K562 (cell line): Measurements from ENCODE around the gene ZNF276. TPM values are rescaled to one million over a fixed set of nuclear protein-coding genes. Genes with fewer than 3 reads are reported as not detected.

Experiments used
- ATAC-seq: fragments of 200-7000 bp; cut with Tn5 transposase; 3 replicates; pipeline ENCODE4 v1.9.1; 2020; ENCODE audit warnings: moderate library complexity
- BruUV-seq: library from RNA; stranded (reverse); fragments of 400-500 nt; replicated peaks from 2 replicates; lab custom pipeline; 2021; lab: Mats Ljungman, UMichigan
- CTCF ChIA-PET: fragments of 300-600 bp; formaldehyde crosslinking; extraction: SDS; loops from one replicate; lab custom pipeline; 2021; ENCODE audit warnings: low intra/inter-chr PET ratio; lab: Yijun Ruan, JAX
- POLR2A ChIA-PET: fragments of 300-600, 350-650 bp; sonication (Branson Sonifier 250); formaldehyde crosslinking; extraction: SDS; loops from one replicate; lab custom pipeline; 2021; ENCODE audit warnings: antibody characterized with exemption, inconsistent platforms; lab: Yijun Ruan, JAX
- DNase-seq, 4 experiments: peaks; one replicate each; pipeline versions ENCODE4 v3.0.0 to v3.0.0-alpha.2; 2011 to 2018; ENCODE audit warnings: low spot score in 3 of 4, mixed read lengths in 3 of 4; ENCODE audit errors: extremely low read depth in 1 of 4
- FAIRE-seq: peaks from 2 replicates; lab custom pipeline; 2011; peaks lifted over from hg19 to GRCh38; lab: Jason Lieb, UNC
- H2AFZ ChIP-seq: 2 replicates; pipeline ENCODE4 v1.6.0; 2011; ENCODE audit warnings: low read depth, low read length, control low read depth, inconsistent platforms
- H3K27ac ChIP-seq: fragments of 200-600 bp; 3 replicates; pipeline ENCODE4 v1.8.0; 2011; ENCODE audit warnings: low read depth, mild to moderate bottlenecking, control low read depth, inconsistent platforms, low read length, moderate library complexity, mixed read lengths; ENCODE audit errors: extremely low read depth
- H3K27me3 ChIP-seq, 2 experiments: fragments of 300-600 bp in 1 of 2; 2 replicates in 1 of 2; 3 replicates in 1 of 2; pipeline versions ENCODE4 v1.6.0 to v1.8.0; 2011; ENCODE audit warnings: inconsistent platforms in 2 of 2, low read length in 2 of 2, mild to moderate bottlenecking in 1 of 2, mixed read lengths in 1 of 2, moderate library complexity in 1 of 2; ENCODE audit not compliant: control insufficient read depth in 2 of 2, insufficient read depth in 2 of 2
- H3K36me3 ChIP-seq: fragments of 300-600 bp; 3 replicates; pipeline ENCODE4 v1.8.0; 2011; ENCODE audit warnings: mild to moderate bottlenecking, low read length, inconsistent platforms; ENCODE audit not compliant: control insufficient read depth, insufficient read depth
- H3K4me1 ChIP-seq, 2 experiments: fragments of 200-600 bp in 1 of 2; replicated peaks in 1 of 2; 2 replicates in 1 of 2; 3 replicates in 1 of 2; pipeline versions ENCODE4 v1.5.1 to v1.8.0; 2011; ENCODE audit warnings: inconsistent platforms in 2 of 2, low read length in 2 of 2, mild to moderate bottlenecking in 1 of 2, mixed read lengths in 1 of 2, moderate library complexity in 1 of 2; ENCODE audit not compliant: control insufficient read depth in 2 of 2, insufficient read depth in 2 of 2
- H3K4me2 ChIP-seq: 2 replicates; pipeline ENCODE4 v1.6.1; 2011; ENCODE audit warnings: low read length, control low read depth, inconsistent platforms, mixed read lengths; ENCODE audit not compliant: insufficient read depth
- H3K4me3 ChIP-seq: fragments of 200-600 bp; sonication (generic), shearing (Covaris generic); 2 replicates; pipeline ENCODE4 v1.5.1; 2016; ENCODE audit warnings: control low read depth, inconsistent platforms
- H3K79me2 ChIP-seq: fragments of 200-600 bp; 3 replicates; pipeline ENCODE4 v1.8.0; 2011; ENCODE audit warnings: low read length, inconsistent platforms; ENCODE audit not compliant: control insufficient read depth, insufficient read depth
- H3K9ac ChIP-seq, 2 experiments: 2 replicates each; pipeline versions ENCODE4 v1.6.0 to v1.6.1; 2011; ENCODE audit warnings: low read depth in 2 of 2, low read length in 2 of 2, control low read depth in 1 of 2, inconsistent platforms in 1 of 2, mild to moderate bottlenecking in 1 of 2, mixed read lengths in 1 of 2; ENCODE audit not compliant: insufficient read depth in 1 of 2
- H3K9me1 ChIP-seq: one replicate; pipeline ENCODE4 v1.6.0; 2011; ENCODE audit warnings: inconsistent platforms, mild to moderate bottlenecking, low read length, moderate library complexity; ENCODE audit not compliant: control insufficient read depth, insufficient read depth
- H3K9me3 ChIP-seq: replicated peaks from 2 replicates; pipeline ENCODE4 v1.5.1; 2011; ENCODE audit warnings: low read depth, low read length, inconsistent platforms; ENCODE audit not compliant: control insufficient read depth, insufficient read depth
- H4K20me1 ChIP-seq: replicated peaks from 2 replicates; pipeline ENCODE4 v1.6.1; 2011; ENCODE audit warnings: low read length, inconsistent platforms, mixed read lengths; ENCODE audit not compliant: control insufficient read depth, insufficient read depth
- CEBPB ChIP-seq: fragments of 450-650 bp; IDR thresholded peaks from 2 replicates; pipeline ENCODE4 v1.6.1; 2016; ENCODE audit warnings: missing genetic modification characterization, missing compliant biosample characterization
- HNRNPL ChIP-seq: fragments of 200-400 bp; formaldehyde crosslinking; IDR thresholded peaks from 2 replicates; pipeline ENCODE4 v1.6.1; 2017; ENCODE audit warnings: low read depth, mild to moderate bottlenecking, low read length
- JUND ChIP-seq, 2 experiments: IDR thresholded peaks; 2 replicates in 1 of 2; 3 replicates in 1 of 2; pipeline ENCODE4 v1.6.1; 2011; ENCODE audit warnings: borderline replicate concordance in 2 of 2, low read depth in 2 of 2, low read length in 2 of 2, improper control_type of control experiment in 1 of 2, missing biosample characterization in 1 of 2, missing genetic modification characterization in 1 of 2, missing genetic modification reagents in 1 of 2
- PHF20 ChIP-seq: fragments of 450-650 bp; IDR thresholded peaks from 2 replicates; pipeline ENCODE4 v1.6.1; 2018; ENCODE audit not compliant: partially characterized antibody
- POLR2A ChIP-seq: fragments of 450-650 bp; conservative IDR thresholded peaks from 2 replicates; pipeline ENCODE4 v1.6.1; 2016
- POLR2B ChIP-seq: fragments of 450-650 bp; IDR thresholded peaks from 2 replicates; pipeline ENCODE4 v1.6.1; 2018; ENCODE audit warnings: low read depth; ENCODE audit not compliant: partially characterized antibody
- POLR2G ChIP-seq: fragments of 200-400 bp; formaldehyde crosslinking; IDR thresholded peaks from 2 replicates; pipeline ENCODE4 v1.6.1; 2017; ENCODE audit warnings: low read depth, mild to moderate bottlenecking, antibody characterized with exemption, low read length, moderate library complexity
- POLR2H ChIP-seq: IDR thresholded peaks from 2 replicates; pipeline ENCODE4 v1.6.1; 2016; ENCODE audit warnings: missing genetic modification characterization, low read depth, mild to moderate bottlenecking, control low read depth, missing compliant biosample characterization, moderate library complexity
- RBFOX2 ChIP-seq: fragments of 200-400 bp; formaldehyde crosslinking; IDR thresholded peaks from 2 replicates; pipeline ENCODE4 v1.6.1; 2017; ENCODE audit warnings: low read depth, mild to moderate bottlenecking, low read length, moderate library complexity
- RBM22 ChIP-seq: fragments of 200-400 bp; formaldehyde crosslinking; IDR thresholded peaks from 2 replicates; pipeline ENCODE4 v1.6.1; 2018; ENCODE audit warnings: low read length, low read depth; ENCODE audit not compliant: poor library complexity, severe bottlenecking
- XRCC3 ChIP-seq: fragments of 450-650 bp; IDR thresholded peaks from 2 replicates; pipeline ENCODE4 v1.6.1; 2017; ENCODE audit warnings: mild to moderate bottlenecking, moderate library complexity
- ZNF165 ChIP-seq: fragments of 250-450 bp; sonication (Bioruptor Pico); IDR thresholded peaks from 2 replicates; pipeline ENCODE4 v1.4.0; 2020; ENCODE audit warnings: borderline replicate concordance
- WGBS: fragments of 100-300 bp; shearing (Covaris generic); methylation state at CpG from one replicate; pipeline ENCODE4 v1.1.6; 2016; ENCODE audit warnings: low coverage, mixed read lengths; ENCODE audit not compliant: insufficient coverage; ENCODE audit errors: missing lambda C conversion rate; 5-methylcytosine and 5-hydroxymethylcytosine counted together
- in situ Hi-C: fragments of 300-500 bp; cut with MboI; formaldehyde crosslinking; loops from 4 replicates; pipeline ENCODE4 v1.15.0; 2018; ENCODE audit warnings: inconsistent platforms, mixed read lengths
- intact Hi-C: fragments of 100-400 bp; cut with micrococcal nuclease; formaldehyde crosslinking; loops from 2 replicates; pipeline ENCODE4 v1.14.2; 2022
- polyA plus RNA-seq, 8 experiments: library from polyadenylated mRNA; depleted of rRNA in 4 of 8; stranded (reverse) in 5 of 8; unstranded in 3 of 8; fragments of >200 nt; fragmentation: Nextera tagmentation in 2 of 8; fragmentation: Illumina TruSeq in 1 of 8; extraction: Ambion mirVana in 2 of 8; extraction: Trizol in 1 of 8; gene quantifications; 2 replicates each; pipeline versions ENCODE4 v1.2.1 to v1.2.3, GENCODE V29; 2011 to 2014; ENCODE audit warnings: inconsistent platforms in 1 of 8, missing spikeins in 1 of 8
- total RNA-seq, 7 experiments: library from RNA; depleted of rRNA in 6 of 7; stranded (reverse); fragments of >200 nt in 6 of 7; fragmentation: Illumina TruSeq in 2 of 7; extraction: Trizol in 2 of 7; gene quantifications; 2 replicates each; pipeline versions ENCODE4 v1.2.1 to v1.2.3, GENCODE V29; 2011 to 2021; ENCODE audit warnings: low replicate concordance in 1 of 7
- TF ChIP-seq, protein P1 (sequence below): sonication (generic); formaldehyde crosslinking; IDR thresholded peaks from 2 replicates; pipeline ENCODE4 v1.8.1; 2023; ENCODE audit warnings: mild to moderate bottlenecking, missing genetic modification reagents

Gene ZNF276
- total and polyA plus RNA-seq, 9 of the 15 experiments (the other 6 are each of a cell fraction or from before 2014, with no cell fraction given) = 0.49 to 43.9 (median 15.8) TPM

DNA sequence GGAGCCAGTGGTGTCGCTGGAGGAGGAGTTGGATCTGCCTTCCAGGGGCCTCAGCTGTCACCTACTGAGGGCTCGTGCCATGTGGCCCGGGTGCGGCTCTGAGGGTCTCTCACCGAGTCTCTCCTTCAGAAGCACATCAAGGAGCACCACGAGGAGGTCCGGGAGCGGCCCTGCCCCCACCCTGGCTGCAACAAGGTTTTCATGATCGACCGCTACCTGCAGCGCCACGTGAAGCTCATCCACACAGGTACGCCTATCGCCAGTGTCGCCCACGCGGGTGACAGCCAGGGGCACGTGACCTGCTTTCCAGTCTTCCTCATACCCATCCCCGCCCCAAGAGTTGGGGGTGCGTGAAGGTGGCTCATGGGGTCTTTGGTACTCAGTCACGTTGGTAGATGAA lies 12.5 kb downstream of the ZNF276 start:
- no peak overlapping the region for H3K4me2 ChIP-seq
- H3K27me3 ChIP-seq = no peaks in the 10 kb centered on the region
- H3K27ac ChIP-seq = no peak overlapping the region
- intact Hi-C loops = no loop called here
- 95% methylated on average over 10 of the region's 21 CpGs for WGBS
- DNase-seq (no peak), FAIRE-seq (no peak)
- ChIA-PET POLR2A (interaction anchor here (0.9 to 1.5 kb wide), 4 partner anchors 8 to 12 kb away, joined by 3 to 5 read pairs (median 3); no protein-coding TSS in a partner anchor), CTCF (no interaction called here)
- H3K9me3 ChIP-seq = no peaks in the 10 kb centered on the region
- peaks cover 0 to 21% of the 10 kb centered on the region in 2 experiments; a peak in 1 of 5 replicates for H3K4me1 ChIP-seq
- no TSS peak for BruUV-seq
- H4K20me1 ChIP-seq = peaks cover 6% of the 10 kb centered on the region; the same call in 1 of the 2 replicates
- no peak overlapping the region for H2AFZ ChIP-seq
- in situ Hi-C loops = no loop called here
- no peak for TF ChIP-seq ZNF165 (CRISPR knock-in tag)
- TF ChIP-seq, protein P1, sequence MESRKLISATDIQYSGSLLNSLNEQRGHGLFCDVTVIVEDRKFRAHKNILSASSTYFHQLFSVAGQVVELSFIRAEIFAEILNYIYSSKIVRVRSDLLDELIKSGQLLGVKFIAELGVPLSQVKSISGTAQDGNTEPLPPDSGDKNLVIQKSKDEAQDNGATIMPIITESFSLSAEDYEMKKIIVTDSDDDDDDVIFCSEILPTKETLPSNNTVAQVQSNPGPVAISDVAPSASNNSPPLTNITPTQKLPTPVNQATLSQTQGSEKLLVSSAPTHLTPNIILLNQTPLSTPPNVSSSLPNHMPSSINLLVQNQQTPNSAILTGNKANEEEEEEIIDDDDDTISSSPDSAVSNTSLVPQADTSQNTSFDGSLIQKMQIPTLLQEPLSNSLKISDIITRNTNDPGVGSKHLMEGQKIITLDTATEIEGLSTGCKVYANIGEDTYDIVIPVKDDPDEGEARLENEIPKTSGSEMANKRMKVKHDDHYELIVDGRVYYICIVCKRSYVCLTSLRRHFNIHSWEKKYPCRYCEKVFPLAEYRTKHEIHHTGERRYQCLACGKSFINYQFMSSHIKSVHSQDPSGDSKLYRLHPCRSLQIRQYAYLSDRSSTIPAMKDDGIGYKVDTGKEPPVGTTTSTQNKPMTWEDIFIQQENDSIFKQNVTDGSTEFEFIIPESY (CRISPR knock-in tag) = peak; percentile 32; the same call in 1 of the 2 replicates
- TF ChIP-seq POLR2H (tag) = no peak
- TF ChIP-seq PHF20 = no peak
- TF ChIP-seq POLR2G = peak; percentile 75
- TF ChIP-seq RBFOX2 = peak; percentile 54; the same call in 1 of the 2 replicates
- TF ChIP-seq POLR2B = peak; percentile 16
- TF ChIP-seq JUND (IDR thresholded peaks at IDR 0.05; ENCODE audit: borderline replicate concordance, low read depth, low read length) = no peak
- TF ChIP-seq JUND (tag; IDR thresholded peaks at IDR 0.05; ENCODE audit: borderline replicate concordance, low read depth, low read length) = no peak
- TF ChIP-seq POLR2A = peak; percentile 43; the same call in 1 of the 2 replicates
- TF ChIP-seq CEBPB (tag) = no peak
- peak; percentile 66 for TF ChIP-seq RBM22
- TF ChIP-seq HNRNPL = 0 out of 2 replicates have a peak, but pooled peaks have one; percentile 22
- TF ChIP-seq XRCC3 = no peak
- TF ChIP-seq, all 486 proteins: peak for 7
- H3K79me2 ChIP-seq = 0 out of 3 replicates have a peak, but pooled peaks cover 3% of the 10 kb centered on the region
- peaks cover 99% of the 10 kb centered on the region for H3K36me3 ChIP-seq
- H3K9me1 ChIP-seq = no peaks in the 10 kb centered on the region
- no peak overlapping the region for H3K9ac ChIP-seq
- ATAC-seq = no peak
- no peak overlapping the region for H3K4me3 ChIP-seq
